NK-92 treated with Interleukin-12 subunit alpha and Interleukin-12 subunit beta, amount 100 ng/mL, for 24 hours (cell line): ENCODE measurements around the gene ATF5.

Experiments used
- DNase-seq: peaks from one replicate; lab custom pipeline; 2025; lab: John Stamatoyannopoulos, UW

The ATF5 gene

GRCh38 chr19:49894879-49895565, 34.0 kb upstream of the ATF5 start:
- no peak for DNase-seq

DNA sequence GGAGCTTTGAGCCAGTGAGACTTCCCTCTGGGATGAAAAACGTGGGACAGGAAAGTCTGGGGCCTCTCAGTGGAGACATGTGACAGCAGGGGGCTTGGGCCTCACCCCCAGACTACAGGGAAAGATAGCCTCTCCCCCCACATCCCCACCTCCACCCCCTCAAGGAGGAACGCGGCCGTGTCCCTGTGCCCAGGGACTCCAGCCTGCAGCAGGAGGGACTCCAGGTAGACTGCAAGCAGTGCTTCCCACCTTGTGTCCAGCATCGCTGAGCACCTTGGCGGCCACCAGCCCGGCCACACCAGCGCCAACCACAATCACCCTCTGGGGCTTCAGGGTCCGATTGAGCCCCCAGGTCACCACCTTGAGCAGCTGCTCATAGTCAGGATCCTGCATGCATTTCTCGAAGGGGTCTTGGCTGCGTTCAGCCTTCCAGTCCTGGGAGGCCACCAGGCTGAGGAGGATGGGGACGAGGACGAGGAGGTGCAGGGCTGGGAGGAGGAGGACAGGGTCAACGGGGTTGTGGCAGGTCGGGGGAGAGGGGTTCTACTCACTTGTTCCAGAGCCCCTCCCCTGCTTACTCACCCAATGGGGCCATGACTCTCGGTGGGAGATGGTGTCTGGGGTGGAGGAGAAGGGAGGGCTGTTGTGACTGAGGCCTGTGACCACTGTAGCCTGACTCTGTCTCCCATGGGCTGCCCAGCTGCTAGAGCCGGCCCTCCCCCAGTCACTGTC, 33.3 kb upstream of the ATF5 start:
- no peak for DNase-seq

GRCh38 chr19:49896863-49897621, 32.0 kb upstream of the ATF5 start, which contains the start of gene IL4I1:
Gene IL4I1 (minus strand): TSS chr19:49896887. CDS start chr19:49896160, 727 bp downstream.
- no peak for DNase-seq

DNA sequence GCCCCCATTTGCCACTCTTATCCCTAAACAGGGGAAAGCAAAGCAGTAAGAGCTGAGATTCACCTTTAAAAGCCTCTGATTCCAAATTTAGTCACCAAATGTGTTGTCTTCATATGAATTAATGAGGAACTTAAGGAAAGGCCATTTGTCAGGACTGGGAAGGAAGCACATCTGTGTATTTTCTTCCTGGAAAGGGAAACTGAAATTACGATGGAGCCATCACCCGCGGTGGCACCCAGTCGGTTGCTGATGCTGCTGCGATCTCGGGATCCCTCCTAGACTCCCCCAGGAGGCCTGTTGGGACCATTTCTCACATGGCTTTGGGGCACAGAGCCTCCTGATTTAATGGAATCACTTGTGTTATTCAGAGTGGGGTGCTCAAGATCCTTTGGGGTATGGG, 24.9 kb upstream of the ATF5 start:
- DNase-seq = no peak

- no peak for DNase-seq
Observed at GRCh38 chr19:49906879-49907564, 22.0 kb upstream of the ATF5 start.

DNA sequence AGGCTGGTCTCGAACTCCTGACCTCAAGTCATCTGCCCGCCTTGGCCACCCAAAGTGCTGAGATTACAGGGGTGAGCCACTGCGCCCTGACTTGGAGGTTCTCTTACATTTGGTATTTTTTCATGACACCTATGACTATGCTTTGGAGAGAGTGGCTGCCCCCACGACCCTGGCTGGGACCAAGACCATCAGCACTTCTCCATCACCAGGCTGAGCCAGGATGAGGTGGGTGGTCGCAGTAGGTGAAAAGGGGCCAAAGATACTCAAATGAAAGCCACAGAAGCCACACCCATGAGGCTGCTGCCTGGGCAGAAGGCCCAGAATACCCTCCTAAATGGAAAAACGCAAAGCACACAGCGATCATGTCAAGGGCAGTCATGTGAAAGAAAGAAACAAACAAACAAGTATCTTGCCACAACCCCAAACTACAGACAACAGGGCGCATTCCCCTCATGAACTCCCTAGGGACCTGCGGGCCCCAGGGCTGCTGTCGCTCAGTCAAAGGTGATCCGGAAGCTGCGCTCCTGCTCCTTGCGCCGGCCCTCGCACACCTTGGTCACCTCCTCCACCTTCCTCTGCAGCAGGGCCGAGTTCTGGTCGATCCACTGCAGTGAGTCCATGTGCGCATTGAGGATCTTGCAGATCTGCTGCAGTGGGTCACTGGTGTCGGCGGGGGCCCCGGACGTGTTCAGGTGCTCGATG, 21.1 kb upstream of the ATF5 start:
- no peak for DNase-seq

GRCh38 chr19:49908480-49909420, 20.3 kb upstream of the ATF5 start:
- no peak for DNase-seq

GRCh38 chr19:49910179-49910578, 18.8 kb upstream of the ATF5 start:
- no peak for DNase-seq

DNA sequence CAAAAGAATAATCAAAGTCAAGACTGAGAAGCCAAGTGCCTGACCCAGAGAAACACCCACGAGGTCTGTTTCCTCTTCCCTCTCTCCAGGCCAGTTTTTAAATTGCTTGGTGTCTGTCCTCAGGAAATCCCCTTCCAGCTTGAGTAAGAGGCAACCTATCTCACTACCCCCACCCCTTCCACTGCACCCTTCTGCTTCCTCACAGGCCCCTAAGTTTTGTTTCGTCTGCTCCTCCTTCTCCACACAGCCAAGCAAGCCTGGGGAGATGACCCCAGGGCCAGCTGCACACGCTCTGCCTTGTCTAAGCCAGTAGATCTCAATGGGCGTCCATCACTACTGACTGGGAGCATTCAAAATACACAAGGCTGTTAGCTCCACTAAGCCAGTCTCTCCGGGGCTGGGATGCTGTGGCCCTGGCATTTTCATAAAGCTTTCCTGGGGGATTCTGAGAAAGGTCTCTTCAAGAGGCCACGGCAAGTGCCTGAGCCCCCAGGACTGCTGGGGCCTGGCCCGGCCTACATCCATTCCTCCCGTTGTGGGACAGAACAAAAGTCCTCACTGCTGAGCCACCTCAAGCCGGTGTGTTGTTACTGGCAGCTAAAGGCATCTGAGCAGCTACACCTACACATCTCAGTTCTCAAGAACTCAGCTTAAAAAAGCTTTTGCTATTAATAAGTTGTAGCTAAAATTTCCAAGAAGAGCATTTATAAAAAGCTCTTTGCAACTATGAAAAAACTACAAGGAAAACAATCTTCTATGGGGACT, 17.4 kb upstream of the ATF5 start:
- DNase-seq = no peak

GRCh38 chr19:49912965-49913685, 15.9 kb upstream of the ATF5 start:
- DNase-seq = no peak

DNA sequence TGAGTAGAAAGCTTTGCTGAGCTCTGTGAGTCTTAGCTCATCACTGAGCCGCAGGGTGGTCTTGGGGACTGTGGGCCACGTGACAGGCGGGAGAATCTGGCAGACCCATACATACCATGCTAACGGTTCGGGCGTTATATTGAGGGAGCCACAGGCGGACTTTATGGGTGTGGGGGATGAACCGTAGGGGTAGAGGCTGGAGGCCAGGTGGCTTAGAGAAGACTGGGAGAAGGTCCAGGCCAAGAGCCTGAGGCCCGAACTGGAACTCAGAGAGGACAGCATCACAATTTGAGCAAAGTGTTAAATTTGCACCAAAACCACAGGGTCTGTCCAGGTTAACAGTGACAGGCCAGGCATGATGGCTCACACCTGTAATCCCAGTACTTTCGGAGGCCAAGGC, 15.3 kb upstream of the ATF5 start:
- no peak for DNase-seq

GRCh38 chr19:49915271-49915670, 13.7 kb upstream of the ATF5 start:
- DNase-seq = no peak

GRCh38 chr19:49916839-49917733, 11.9 kb upstream of the ATF5 start:
- no peak for DNase-seq

DNA sequence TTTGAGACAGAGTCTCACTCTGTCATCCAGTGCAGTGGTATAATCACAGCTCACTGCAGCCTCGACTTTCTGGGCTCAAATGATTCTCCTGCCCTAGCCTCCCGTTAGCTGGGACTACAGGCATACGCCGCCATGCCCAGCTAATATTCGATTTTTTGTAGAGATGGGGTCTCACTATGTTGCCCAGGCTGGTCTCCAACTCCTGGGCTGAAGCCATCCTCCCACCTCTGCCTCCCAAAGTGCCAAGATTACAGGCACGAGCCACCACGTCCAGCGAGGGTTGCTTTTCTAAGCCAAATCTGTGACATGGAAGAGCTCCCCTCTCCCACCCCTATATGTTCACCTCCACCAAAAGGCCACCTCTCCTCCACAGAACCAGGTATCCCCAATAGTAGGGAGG, 10.9 kb upstream of the ATF5 start:
- no peak for DNase-seq

DNA sequence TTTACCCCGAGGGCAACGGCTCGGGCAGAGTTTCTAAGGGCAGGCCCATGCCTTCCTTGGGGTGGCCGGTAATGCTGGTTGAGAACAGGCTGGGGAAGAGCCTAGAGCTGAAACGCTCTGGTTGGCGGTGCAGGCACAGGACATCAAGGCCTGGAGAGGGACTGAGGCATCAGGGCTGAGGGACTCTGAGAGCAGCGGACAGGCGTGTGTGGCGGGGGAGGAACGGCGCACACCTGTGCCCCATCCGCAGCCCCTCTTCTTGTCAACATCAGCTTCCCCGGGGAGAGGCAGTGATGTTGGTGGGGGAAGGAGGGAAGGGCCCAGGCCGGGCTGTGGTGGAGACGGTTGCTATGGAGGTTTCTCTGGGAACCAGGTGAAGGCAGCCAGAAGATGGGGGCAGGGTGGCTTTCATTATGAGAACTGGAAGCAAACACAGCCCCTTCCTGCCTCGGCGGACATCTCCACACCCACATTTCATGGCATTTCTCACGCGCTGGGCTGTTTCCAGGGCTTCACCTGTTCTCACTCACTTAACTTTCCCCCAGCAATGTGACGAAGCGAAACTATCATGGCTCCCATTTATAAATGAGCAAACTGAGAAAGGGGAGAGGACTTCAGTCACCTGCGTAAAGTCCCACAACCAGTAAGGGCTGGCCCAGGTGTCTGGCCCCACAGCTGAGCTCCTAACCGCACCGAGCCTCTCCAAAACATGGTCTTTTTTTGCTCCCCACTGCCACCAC, 8.2 kb upstream of the ATF5 start:
- DNase-seq = no peak

DNA sequence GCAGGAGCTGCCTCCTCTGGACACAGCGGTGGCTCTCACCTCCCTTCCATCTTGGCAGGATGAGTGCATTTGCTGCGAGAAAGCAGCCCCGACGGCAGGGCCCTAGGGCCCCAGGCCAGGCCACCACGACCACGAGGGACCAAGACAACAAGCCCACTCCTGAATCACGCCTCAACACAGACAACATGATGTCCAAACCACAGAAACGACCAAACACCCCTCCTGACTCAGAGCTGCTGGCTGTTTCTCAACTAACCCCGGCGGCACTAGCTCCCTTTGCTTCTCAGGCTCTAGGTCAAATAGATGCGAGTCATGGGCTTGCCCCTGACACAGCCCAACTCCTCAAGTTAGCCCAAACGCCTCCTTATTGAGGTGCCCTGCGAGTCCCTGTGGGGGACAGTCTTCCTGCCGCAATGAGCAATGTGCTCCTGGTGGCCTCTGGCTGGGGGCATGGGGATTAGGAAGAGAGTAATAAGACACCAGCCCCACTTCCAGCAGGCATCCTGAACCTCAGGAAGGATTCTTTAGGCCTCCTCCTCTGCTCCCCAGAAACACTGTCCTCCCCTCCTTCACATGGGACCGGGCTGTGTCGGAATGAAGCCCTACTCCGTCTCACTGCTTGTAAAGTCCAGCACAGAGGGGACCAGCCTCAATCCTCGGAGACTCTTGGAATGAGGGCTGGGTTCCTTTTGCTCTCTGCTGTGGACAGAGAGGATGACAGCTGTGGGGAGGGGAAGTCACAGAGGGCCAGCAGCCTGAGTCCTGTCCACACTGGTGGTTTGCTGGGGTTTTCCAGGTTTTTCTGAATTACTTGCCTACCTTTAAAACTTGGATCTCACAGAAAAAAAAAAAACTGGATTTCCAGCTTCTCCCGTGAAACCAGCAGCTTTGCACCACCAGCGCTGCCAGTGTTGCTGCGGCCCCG, 6.9 kb upstream of the ATF5 start:
- DNase-seq = peak; percentile 63
